ENCODE measurements around the gene C2CD4B. TPM values are rescaled to one million over a fixed set of nuclear protein-coding genes. Genes with fewer than 3 reads are reported as not detected.

C2CD4B gene
- total and polyA plus RNA-seq, 2 of the 13 experiments (the other 11 are each of a cell fraction or from before 2014, with no cell fraction given), result not detected

DNA sequence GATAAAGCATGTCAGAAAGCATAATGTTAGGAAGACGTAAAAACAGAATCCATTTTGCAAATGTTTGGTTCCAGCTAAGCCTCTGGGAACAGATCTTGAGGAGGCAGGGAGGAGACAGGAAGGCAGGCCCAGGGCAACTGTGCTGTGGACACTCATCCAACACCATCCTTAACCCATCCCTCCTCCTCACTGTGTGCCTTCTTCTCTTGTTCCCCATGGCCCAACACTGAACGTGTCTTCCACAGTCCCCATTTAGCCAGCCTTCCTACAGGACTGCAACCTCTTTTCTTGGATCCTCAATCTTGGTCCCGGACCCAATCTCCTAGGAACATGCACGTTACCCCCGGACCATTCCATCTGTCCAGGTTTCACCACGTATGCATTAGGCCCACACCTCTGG lies 15.4 kb downstream of the C2CD4B start (continued):
- TF ChIP-seq MXD4 (CRISPR knock-in tag; IDR thresholded peaks at IDR 0.05), result no peak
- no peak for TF ChIP-seq PHF5A (CRISPR knock-in tag; IDR thresholded peaks at IDR 0.05; ENCODE audit: low read depth, unreplicated experiment)
- TF ChIP-seq CHCHD3 (CRISPR knock-in tag; IDR thresholded peaks at IDR 0.05), result no peak
- TF ChIP-seq, protein P1, sequence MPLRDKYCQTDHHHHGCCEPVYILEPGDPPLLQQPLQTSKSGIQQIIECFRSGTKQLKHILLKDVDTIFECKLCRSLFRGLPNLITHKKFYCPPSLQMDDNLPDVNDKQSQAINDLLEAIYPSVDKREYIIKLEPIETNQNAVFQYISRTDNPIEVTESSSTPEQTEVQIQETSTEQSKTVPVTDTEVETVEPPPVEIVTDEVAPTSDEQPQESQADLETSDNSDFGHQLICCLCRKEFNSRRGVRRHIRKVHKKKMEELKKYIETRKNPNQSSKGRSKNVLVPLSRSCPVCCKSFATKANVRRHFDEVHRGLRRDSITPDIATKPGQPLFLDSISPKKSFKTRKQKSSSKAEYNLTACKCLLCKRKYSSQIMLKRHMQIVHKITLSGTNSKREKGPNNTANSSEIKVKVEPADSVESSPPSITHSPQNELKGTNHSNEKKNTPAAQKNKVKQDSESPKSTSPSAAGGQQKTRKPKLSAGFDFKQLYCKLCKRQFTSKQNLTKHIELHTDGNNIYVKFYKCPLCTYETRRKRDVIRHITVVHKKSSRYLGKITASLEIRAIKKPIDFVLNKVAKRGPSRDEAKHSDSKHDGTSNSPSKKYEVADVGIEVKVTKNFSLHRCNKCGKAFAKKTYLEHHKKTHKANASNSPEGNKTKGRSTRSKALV (CRISPR knock-in tag; IDR thresholded peaks at IDR 0.05), result no peak
- TF ChIP-seq RARA (CRISPR knock-in tag; IDR thresholded peaks at IDR 0.05), result no peak

DNA sequence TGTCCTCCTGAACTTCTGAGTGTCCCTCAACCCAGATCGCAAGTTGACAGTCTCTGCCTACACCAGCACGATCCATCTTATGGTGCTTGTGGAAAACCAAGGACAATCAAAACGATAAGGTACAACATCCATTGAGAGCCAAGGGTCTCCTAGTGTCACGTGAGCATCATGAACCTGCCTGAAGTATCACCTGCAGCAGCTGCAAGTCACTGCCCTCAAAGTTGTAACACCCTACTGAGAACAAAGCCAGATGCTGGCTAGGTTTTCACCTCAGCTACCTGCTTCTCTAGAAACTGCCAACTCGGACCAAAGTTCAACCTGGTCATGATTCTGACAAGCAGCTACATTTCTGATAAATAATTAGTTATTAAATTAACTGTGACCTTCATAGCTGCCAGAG lies 17.5 kb downstream of the C2CD4B start:
- 25% methylated on average over 4 of the region's 5 CpGs for WGBS (ENCODE audit: low lambda C conversion rate)
- CTCF ChIA-PET (ENCODE audit: low intra/inter-chr PET ratio, low total read pairs), result no interaction called here
- Histone ChIP-seq H3K4me2 (ENCODE audit: low read depth, low read length) (no peak overlapping the region), H3K4me3 (replicated peaks in 1 of 3; ENCODE audit: insufficient read depth in 1 of 3, low read depth in 2 of 3, low read length in 3 of 3) (no peak overlapping the region), H3K9ac (ENCODE audit: insufficient read depth, low read depth, low read length) (no peak overlapping the region), H3K9me3 (ENCODE audit: low read length) (no peaks in the 10 kb centered on the region), H3K27ac (ENCODE audit: extremely low read length, insufficient read depth, low read length) (no peak overlapping the region), H3K79me2 (ENCODE audit: insufficient read depth, low read length) (no peaks in the 10 kb centered on the region), H4K20me1 (ENCODE audit: insufficient read depth, low read length) (no peaks in the 10 kb centered on the region), H3K4me1 (ENCODE audit: insufficient read depth, low read length) (no peaks in the 10 kb centered on the region), H3K36me3 (replicated peaks in 1 of 2; ENCODE audit: control insufficient read depth in 1 of 2, insufficient read depth in 2 of 2, low read length in 2 of 2) (no peaks in the 10 kb centered on the region), H3K27me3 (ENCODE audit: control insufficient read depth in 1 of 2, insufficient read depth in 2 of 2, low read length in 2 of 2) (0 out of 5 replicates have a peak, but pooled peaks cover 0 to 3% of the 10 kb centered on the region in 2 experiments), H2AFZ (ENCODE audit: low read length) (no peak overlapping the region)
- POLR2A ChIA-PET, result no interaction called here
- BruUV-seq (replicated peaks), result no TSS peak
- no peak for FAIRE-seq
- DNase-seq (ENCODE audit: low spot score), result no peak
- TF ChIP-seq NFE2L2 (IDR thresholded peaks at IDR 0.05; ENCODE audit: low read length), result no peak
- TF ChIP-seq ZNF367 (CRISPR knock-in tag; IDR thresholded peaks at IDR 0.05; ENCODE audit: borderline replicate concordance), result no peak
- TF ChIP-seq MEIS1 (CRISPR knock-in tag; IDR thresholded peaks at IDR 0.05; ENCODE audit: borderline replicate concordance), result no peak
- TF ChIP-seq HOXD1 (CRISPR knock-in tag; IDR thresholded peaks at IDR 0.05), result no peak
- ATAC-seq, result no peak
- intact Hi-C loops (cut with micrococcal nuclease; ENCODE audit: unreplicated experiment) (no loop called here), in situ Hi-C loops (cut with HindIII; ENCODE audit: extremely low pct_ligation_motif_present, low pct_unique_long_range_greater_than_20kb) (no loop called here)
